ENCODE measurements around the gene ARFGAP2.
"Not testable (repeated sequence)": the region's sequence is repeated elsewhere in the genome, so short reads cannot be mapped to it uniquely, and the experiment has no call there.

ARFGAP2 gene

DNA sequence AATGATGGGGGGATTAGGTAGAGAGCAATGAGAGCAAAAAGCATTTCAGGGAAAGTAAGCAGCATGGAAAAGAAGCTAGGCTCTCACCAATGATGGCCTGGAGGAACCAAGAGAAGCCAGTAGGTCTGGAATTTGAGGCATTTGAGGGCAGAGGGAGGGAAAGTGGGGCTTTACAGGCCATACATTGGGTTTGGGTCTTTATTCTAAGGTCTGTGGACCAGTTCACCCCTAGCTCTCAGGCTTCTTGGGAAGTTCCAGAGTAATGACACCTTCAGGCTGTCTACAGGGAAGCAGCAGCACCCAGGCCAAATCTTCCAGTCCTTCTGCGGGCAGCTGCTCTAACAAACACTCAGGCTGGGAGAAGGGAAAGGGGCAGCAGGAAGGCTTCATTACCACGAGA is 29.4 kb downstream of the ARFGAP2 start:
- no peak for DNase-seq

DNA sequence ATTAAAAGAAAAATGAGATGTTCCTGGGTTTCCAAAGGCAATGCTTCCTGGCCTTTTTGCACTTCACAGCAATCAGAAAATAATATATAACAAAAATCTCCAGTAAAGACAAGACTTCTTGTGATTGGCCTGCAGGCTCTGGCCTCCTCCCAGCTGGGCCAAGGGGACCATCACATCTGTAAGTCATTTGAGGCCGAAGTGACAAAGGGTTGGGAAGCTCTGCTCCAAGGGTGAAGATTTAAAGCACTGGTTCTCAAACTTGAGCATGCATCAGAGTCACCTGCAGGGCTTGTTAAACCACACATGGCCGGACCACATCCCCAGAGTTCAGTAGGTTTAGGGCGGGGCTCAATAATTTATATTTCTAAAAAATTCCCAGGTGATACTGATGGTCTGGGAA is 32.1 kb downstream of the ARFGAP2 start:
- DNase-seq, result no peak

DNA sequence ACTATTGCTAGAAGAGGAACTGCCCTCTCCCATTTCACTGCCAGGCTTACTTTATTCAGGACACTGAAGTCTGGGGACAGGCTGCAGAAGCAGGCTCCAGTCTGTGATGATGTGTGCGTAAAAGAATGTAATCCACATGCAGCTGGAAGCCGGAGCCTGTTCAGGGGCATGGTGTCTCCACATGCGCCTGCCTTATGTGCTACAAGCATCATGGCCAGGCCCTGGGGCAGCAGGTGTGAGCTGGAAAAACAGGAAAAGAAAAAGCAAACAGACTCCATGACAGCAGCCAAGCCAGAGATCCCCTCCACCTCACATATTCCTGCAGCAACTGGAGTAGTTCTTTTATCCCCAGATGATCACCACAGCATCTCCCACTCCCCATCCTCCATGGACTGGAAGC is 33.4 kb downstream of the ARFGAP2 start:
- DNase-seq, result no peak

DNA sequence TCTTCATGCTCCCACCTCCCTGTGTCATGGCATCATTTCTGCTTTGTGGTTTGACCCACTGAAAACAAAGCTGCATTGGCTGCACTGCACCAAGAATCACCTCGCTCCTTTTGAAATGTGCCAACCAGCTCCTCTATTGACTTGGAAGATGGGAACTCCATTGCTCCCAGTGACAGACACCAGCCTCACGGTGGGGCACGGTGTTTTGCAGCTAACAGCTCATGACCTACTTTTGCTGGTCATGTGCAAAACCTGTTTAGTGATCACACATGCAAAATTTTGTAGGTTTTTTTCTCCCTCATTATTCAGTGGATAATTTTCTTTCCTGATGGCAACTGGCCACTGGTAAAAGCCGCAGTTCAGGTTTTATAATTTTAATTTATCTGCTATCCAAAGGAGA is 36.8 kb downstream of the ARFGAP2 start:
- DNase-seq, result no peak

- no peak for DNase-seq
These were observed 39.2 kb downstream of the ARFGAP2 start for GRCh38 chr11:47137476-47137875.

DNA sequence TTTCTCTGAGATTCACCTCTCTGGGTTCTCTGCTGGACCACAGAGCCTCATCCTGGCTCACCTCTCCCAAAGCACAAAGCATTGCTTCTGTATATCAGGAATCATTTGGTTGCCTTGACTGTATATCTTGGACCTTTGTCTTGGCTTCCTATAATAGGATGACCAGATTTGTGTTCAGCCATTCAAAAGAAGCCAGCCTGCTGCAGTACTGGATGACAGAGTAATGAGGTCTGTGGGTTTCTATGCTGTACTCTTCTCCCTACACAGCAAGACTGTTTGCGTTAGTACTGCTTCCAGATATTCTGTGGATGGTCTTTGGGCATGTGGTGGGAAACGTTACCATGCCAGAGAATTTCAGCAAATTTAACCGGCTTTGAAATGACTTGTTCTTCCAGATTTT is 39.8 kb downstream of the ARFGAP2 start:
- DNase-seq, result no peak

- no peak for DNase-seq
These were observed 40.4 kb downstream of the ARFGAP2 start for GRCh38 chr11:47136327-47136726.

DNA sequence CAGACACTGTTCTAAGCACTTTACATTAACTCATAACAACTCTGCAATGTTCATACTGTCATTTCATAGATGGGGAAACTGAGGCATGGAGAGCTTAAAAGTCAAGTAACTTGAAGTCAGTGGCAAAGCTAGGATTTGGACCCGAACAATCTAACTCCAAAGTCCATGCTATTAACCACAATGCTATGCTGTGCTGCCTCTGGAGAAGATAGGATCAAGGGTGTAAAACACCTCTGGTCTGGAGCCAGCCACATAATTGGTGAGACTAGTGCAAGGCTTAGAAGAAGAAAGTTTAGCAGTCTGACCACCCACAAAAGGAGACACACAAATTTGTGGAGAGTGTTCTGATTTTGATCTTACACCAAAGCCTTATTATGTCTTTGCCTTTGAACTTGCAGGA is 43.7 kb downstream of the ARFGAP2 start:
- DNase-seq, result no peak

GRCh38 chr11:47132490-47132889 is 44.2 kb downstream of the ARFGAP2 start:
- DNase-seq, result no peak

DNA sequence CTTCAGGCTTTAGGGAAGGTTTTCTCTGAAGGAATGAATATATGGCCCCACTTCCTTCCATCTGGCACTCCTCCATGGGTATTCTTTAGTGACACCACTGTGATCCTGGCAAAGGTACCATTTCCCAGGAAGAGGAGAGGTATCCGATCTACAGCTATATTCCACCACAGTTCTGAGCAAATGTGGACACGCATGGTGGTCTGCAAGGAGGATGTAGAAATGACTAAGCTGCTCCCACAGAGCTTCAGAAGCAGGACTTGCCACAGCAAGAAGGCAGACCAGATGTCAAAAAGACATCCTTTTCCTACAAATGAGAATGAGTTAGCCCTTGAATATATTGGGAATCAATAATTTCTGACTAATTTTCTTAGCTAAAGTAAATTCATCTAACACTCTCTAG is 45.5 kb downstream of the ARFGAP2 start:
- no peak for DNase-seq

- DNase-seq, result no peak
These were observed 46.1 kb downstream of the ARFGAP2 start for GRCh38 chr11:47130543-47130942.

- no peak for DNase-seq
These were observed 49.5 kb downstream of the ARFGAP2 start for GRCh38 chr11:47127213-47127612.

DNA sequence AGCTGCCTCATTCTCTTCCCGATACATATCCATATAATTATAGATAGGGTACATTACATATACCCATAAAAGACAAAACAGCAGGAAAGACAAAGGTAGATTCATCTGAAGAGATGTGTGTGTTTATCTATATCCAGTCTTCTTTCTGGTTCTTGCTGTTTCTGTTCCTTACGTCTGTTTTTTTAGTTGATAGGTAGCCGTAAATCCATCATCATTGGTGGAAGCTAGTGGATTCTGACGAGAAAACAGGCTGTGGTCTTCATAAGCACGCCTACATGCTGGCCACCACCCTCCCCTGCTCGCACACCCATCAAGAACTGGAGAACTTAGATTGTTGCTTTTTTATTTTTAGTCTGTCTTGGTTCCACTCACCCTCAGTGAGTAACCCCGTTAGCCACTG is 51.6 kb downstream of the ARFGAP2 start:
- no peak for DNase-seq

- DNase-seq, result no peak
These were observed 52.0 kb downstream of the ARFGAP2 start for GRCh38 chr11:47124675-47125074.

GRCh38 chr11:47123094-47123493 is 53.6 kb downstream of the ARFGAP2 start:
- no peak for DNase-seq

DNA sequence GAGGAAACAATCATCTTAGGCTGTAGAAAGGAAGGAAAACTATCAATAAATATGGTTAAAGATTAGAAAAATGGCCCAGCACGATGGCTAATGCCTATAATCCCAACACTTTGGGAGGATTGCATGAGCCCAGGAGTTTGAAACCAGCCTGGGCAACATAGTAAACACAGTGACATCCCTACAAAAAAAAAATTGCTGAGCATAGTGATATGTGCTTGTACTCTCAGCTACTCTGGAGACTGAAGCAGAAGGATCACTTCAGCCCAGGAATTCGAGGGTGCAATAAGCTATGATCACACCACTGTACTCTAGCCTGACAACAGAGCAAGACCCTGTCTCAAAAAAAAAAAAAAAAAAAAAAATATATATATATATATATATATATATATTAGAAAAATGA is 54.9 kb downstream of the ARFGAP2 start:
- no peak for DNase-seq

- DNase-seq, result no peak
These were observed 55.6 kb downstream of the ARFGAP2 start for GRCh38 chr11:47121056-47121455.

DNA sequence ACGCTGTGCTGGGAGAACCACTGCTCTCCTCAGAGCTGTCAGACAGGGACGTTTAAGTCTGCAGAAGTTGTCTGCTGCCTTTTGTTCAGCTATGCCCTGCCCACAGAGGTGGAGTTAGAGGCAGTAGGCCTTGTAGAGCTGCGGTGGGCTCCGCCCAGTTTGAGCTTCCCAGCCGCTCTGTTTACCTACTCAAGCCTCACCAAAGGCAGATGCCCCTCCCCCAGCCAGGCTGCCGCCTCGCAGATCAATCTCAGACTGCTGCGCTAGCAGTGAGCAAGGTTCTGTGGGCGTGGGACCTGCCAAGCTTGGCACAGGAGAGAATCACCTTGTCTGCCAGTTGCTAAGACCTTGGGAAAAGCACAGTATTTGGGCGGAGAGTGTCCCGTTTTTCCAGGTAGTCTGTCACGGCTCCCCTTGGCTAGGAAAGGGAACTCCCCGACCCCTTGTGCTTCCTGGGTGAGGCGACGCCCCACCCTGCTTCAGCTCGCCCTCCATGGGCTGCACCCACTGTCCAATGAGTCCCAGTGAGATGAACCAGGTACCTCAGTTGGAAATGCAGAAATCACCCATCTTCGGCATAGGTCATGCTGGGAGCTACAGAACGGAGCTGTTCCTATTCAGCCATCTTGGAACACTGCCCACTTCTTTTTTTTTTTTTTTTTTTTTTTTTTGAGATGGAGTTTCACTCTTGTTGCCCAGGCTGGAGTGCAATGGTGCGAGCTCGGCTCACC is 57.6 kb downstream of the ARFGAP2 start:
- not testable (repeated sequence) for DNase-seq
